ENCODE measurements around the gene SPG7.

DNA sequence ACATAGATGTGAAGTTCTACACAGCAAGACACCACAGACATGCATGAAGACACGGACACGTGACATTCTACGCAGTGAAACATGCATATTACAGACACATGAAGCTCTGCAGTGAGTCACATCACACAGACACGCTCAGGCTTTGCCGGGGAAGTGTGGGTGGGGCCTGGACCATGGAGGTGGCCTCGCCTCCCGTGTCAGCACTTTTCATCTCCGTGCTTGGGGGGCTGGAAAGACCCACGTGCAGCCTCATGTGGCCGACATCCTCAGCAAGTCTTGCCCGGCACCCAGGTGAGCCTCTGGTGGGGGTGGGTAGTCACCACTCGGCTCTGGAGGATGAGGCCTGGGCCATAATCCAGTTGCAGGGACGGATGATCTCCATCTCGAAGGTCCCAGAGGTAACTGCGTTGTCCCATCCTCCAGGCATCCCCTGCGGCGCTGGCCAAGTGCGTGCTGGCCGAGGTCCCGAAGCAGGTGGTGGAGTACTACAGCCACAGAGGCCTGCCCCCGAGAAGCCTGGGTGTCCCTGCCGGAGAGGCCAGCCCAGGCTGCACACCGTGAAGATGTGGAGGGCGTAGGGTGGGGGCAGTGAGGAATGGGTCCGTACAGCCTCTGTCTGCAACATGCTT lies 88.0 kb downstream of the SPG7 start:
- TF ChIP-seq, protein P1, sequence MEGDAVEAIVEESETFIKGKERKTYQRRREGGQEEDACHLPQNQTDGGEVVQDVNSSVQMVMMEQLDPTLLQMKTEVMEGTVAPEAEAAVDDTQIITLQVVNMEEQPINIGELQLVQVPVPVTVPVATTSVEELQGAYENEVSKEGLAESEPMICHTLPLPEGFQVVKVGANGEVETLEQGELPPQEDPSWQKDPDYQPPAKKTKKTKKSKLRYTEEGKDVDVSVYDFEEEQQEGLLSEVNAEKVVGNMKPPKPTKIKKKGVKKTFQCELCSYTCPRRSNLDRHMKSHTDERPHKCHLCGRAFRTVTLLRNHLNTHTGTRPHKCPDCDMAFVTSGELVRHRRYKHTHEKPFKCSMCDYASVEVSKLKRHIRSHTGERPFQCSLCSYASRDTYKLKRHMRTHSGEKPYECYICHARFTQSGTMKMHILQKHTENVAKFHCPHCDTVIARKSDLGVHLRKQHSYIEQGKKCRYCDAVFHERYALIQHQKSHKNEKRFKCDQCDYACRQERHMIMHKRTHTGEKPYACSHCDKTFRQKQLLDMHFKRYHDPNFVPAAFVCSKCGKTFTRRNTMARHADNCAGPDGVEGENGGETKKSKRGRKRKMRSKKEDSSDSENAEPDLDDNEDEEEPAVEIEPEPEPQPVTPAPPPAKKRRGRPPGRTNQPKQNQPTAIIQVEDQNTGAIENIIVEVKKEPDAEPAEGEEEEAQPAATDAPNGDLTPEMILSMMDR (IDR thresholded peaks at IDR 0.05; ENCODE audit: low read depth, low read length, missing input control), result no peak
- TF ChIP-seq, protein P2, sequence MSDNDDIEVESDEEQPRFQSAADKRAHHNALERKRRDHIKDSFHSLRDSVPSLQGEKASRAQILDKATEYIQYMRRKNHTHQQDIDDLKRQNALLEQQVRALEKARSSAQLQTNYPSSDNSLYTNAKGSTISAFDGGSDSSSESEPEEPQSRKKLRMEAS (IDR thresholded peaks at IDR 0.05), result no peak
- no peak for TF ChIP-seq RAD21 (IDR thresholded peaks at IDR 0.05)
- no peak for TF ChIP-seq TAF1 (conservative IDR thresholded peaks at IDR 0.05)
- no peak for TF ChIP-seq JUND (IDR thresholded peaks at IDR 0.05)
